PC-9 (cell line): ENCODE data around the gene MMP24. TPM values are rescaled to one million over a fixed set of nuclear protein-coding genes. Genes with fewer than 3 reads are reported as not detected.

ENCODE experiments used
- BruUV-seq: library from RNA; stranded (reverse); fragments of 400-500 nt; replicated peaks from 2 replicates; lab custom pipeline; 2021; lab: Mats Ljungman, UMichigan
- CTCF ChIA-PET: fragments of 300-600 bp; sonication (Branson Sonifier 250); formaldehyde crosslinking; loops from one replicate; lab custom pipeline; 2022; ENCODE audit warnings: antibody characterized with exemption; lab: Charles Lee
- POLR2A ChIA-PET: fragments of 300-600 bp; sonication (Branson Sonifier 250); formaldehyde crosslinking; loops from one replicate; lab custom pipeline; 2022; ENCODE audit warnings: antibody characterized with exemption; ENCODE audit not compliant: unreplicated experiment; lab: Charles Lee
- DNase-seq, 2 experiments: peaks; one replicate each; pipeline versions ENCODE4 v3.0.0 to v3.0.0-alpha.2; 2015 to 2022; ENCODE audit warnings: mixed read lengths in 1 of 2
- H2AFZ ChIP-seq: fragments of 200-600 bp; sonication (generic); 2 replicates; pipeline ENCODE4 v1.8.1; 2017; ENCODE audit warnings: antibody characterized with exemption
- H3F3A ChIP-seq: fragments of 200-600 bp; sonication (generic); 2 replicates; pipeline ENCODE4 v1.8.1; 2017; ENCODE audit warnings: antibody characterized with exemption, mild to moderate bottlenecking, low read depth; ENCODE audit not compliant: insufficient read depth
- H3K27ac ChIP-seq: fragments of 200-600 bp; sonication (generic); 2 replicates; pipeline ENCODE4 v1.6.1; 2016; ENCODE audit warnings: mixed run types
- H3K27me3 ChIP-seq: fragments of 200-600 bp; sonication (generic); 2 replicates; pipeline ENCODE4 v1.6.1; 2016; ENCODE audit warnings: low read depth, mixed run types; ENCODE audit not compliant: insufficient read depth
- H3K36me3 ChIP-seq: fragments of 200-600 bp; sonication (generic); 2 replicates; pipeline ENCODE4 v1.6.1; 2016; ENCODE audit warnings: low read depth, mixed run types
- H3K4me1 ChIP-seq: fragments of 200-600 bp; sonication (generic); replicated peaks from 2 replicates; pipeline ENCODE4 v1.6.1; 2016; ENCODE audit warnings: mixed run types; ENCODE audit not compliant: insufficient read depth
- H3K4me2 ChIP-seq: fragments of 200-600 bp; sonication (generic); 2 replicates; pipeline ENCODE4 v1.6.1; 2017; ENCODE audit warnings: mixed run types
- H3K4me3 ChIP-seq: fragments of 200-600 bp; sonication (generic); 2 replicates; pipeline ENCODE4 v1.6.1; 2016; ENCODE audit warnings: mixed run types
- H3K79me2 ChIP-seq: fragments of 200-600 bp; sonication (generic); 2 replicates; pipeline ENCODE4 v1.6.1; 2017; ENCODE audit warnings: low read depth, mixed run types
- H3K9me2 ChIP-seq: fragments of 200-600 bp; sonication (generic); 2 replicates; pipeline ENCODE4 v1.8.1; 2017; ENCODE audit warnings: mild to moderate bottlenecking; ENCODE audit not compliant: insufficient read depth
- H3K9me3 ChIP-seq: fragments of 200-600 bp; sonication (generic); 2 replicates; pipeline ENCODE4 v1.8.1; 2016; ENCODE audit warnings: low read depth; ENCODE audit not compliant: insufficient read depth
- H4K20me1 ChIP-seq: fragments of 200-600 bp; sonication (generic); 2 replicates; pipeline ENCODE4 v1.8.1; 2017; ENCODE audit not compliant: insufficient read depth
- CTCF ChIP-seq: fragments of 200-600 bp; sonication (generic); conservative IDR thresholded peaks from 2 replicates; pipeline ENCODE4 v1.6.1; 2017; ENCODE audit warnings: mixed run types, antibody characterized with exemption, mild to moderate bottlenecking, moderate library complexity
- EZH2 ChIP-seq: fragments of 200-600 bp; sonication (generic); IDR thresholded peaks from 2 replicates; pipeline ENCODE4 v1.8.0; 2017; ENCODE audit warnings: antibody characterized with exemption, low read depth
- intact Hi-C: fragments of 100-400 bp; cut with micrococcal nuclease; formaldehyde crosslinking; loops from one replicate; pipeline ENCODE4 v1.10.0; 2022; ENCODE audit not compliant: unreplicated experiment
- total RNA-seq: library from RNA; stranded (reverse); gene quantifications from 2 replicates; pipeline ENCODE4 v1.2.3, GENCODE V29; 2021

The MMP24 gene
- total RNA-seq, 1 experiment from 2014 or later, result 0.48 TPM

GRCh38 chr20:35288325-35289060 is 62.0 kb downstream of the MMP24 start:
- Histone ChIP-seq H2AFZ (no peak overlapping the region), H3K4me3 (no peak overlapping the region), H3K36me3 (no peaks in the 10 kb centered on the region; the same call in 1 of the 2 replicates), H3K27me3 (no peaks in the 10 kb centered on the region), H3K4me1 (peaks cover under 1% of the 10 kb centered on the region; the same call in 1 of the 2 replicates), H3K9me2 (no peaks in the 10 kb centered on the region), H3K4me2 (no peak overlapping the region), H4K20me1 (peaks cover 2% of the 10 kb centered on the region; the same call in 1 of the 2 replicates), H3F3A (peaks cover 7% of the 10 kb centered on the region; the same call in 1 of the 2 replicates), H3K27ac (no peak overlapping the region), H3K9me3 (no peaks in the 10 kb centered on the region), H3K79me2 (peaks cover 9% of the 10 kb centered on the region)
- intact Hi-C loops, result no loop called here
- DNase-seq, result no peak
- BruUV-seq, result no TSS peak
- TF ChIP-seq EZH2 (no peak), CTCF (no peak)
- POLR2A ChIA-PET, result interaction anchor here (0.6 kb wide), 1 partner anchor 1719 kb away, joined by 4 read pairs; no protein-coding TSS in a partner anchor
- CTCF ChIA-PET, result interaction anchor here (0.6 kb wide), 1 partner anchor 99 kb away, joined by 4 read pairs; no protein-coding TSS in a partner anchor

- no peaks in the 10 kb centered on the region for H3K36me3 ChIP-seq
- H3K9me3 ChIP-seq, result no peaks in the 10 kb centered on the region
- DNase-seq, result no peak
- no peak overlapping the region for H3K4me2 ChIP-seq
- H3K79me2 ChIP-seq, result no peaks in the 10 kb centered on the region
- ChIA-PET CTCF (interaction anchor here (0.5 to 0.6 kb wide), 2 partner anchors 13 to 97 kb away, joined by 3 to 5 read pairs; no protein-coding TSS in a partner anchor), POLR2A (interaction anchor here (0.6 kb wide), 1 partner anchor 474 kb away, joined by 5 read pairs; no protein-coding TSS in a partner anchor)
- H3F3A ChIP-seq, result no peaks in the 10 kb centered on the region; the same call in 1 of the 2 replicates
- H3K27ac ChIP-seq, result no peak overlapping the region
- H2AFZ ChIP-seq, result no peak overlapping the region
- intact Hi-C loops, result no loop called here
- no TSS peak for BruUV-seq
- no peaks in the 10 kb centered on the region for H3K9me2 ChIP-seq
- H3K4me1 ChIP-seq, result no peaks in the 10 kb centered on the region
- no peaks in the 10 kb centered on the region for H3K27me3 ChIP-seq
- TF ChIP-seq CTCF (no peak), EZH2 (no peak)
- H3K4me3 ChIP-seq, result no peak overlapping the region
- H4K20me1 ChIP-seq, result no peaks in the 10 kb centered on the region
Measured at GRCh38 chr20:35290186-35290886, 63.8 kb downstream of the MMP24 start.

GRCh38 chr20:35290887-35291417 is 64.5 kb downstream of the MMP24 start:
- H3K4me2 ChIP-seq, result no peak overlapping the region
- no TSS peak for BruUV-seq
- DNase-seq, result no peak
- no peaks in the 10 kb centered on the region for H3K9me2 ChIP-seq
- CTCF ChIA-PET, result interaction anchor here (0.5 kb wide), 1 partner anchor 97 kb away, joined by 5 read pairs; no protein-coding TSS in a partner anchor
- intact Hi-C loops, result no loop called here
- H3K27ac ChIP-seq, result no peak overlapping the region
- TF ChIP-seq CTCF, result no peak
- TF ChIP-seq EZH2, result no peak
- H3K4me1 ChIP-seq, result no peaks in the 10 kb centered on the region
- H4K20me1 ChIP-seq, result no peaks in the 10 kb centered on the region
- no peaks in the 10 kb centered on the region; the same call in 1 of the 2 replicates for H3F3A ChIP-seq
- H3K36me3 ChIP-seq, result no peaks in the 10 kb centered on the region
- H3K79me2 ChIP-seq, result no peaks in the 10 kb centered on the region
- no peaks in the 10 kb centered on the region for H3K9me3 ChIP-seq
- no peaks in the 10 kb centered on the region for H3K27me3 ChIP-seq
- H3K4me3 ChIP-seq, result no peak overlapping the region
- no peak overlapping the region for H2AFZ ChIP-seq
- POLR2A ChIA-PET, result interaction anchor here (0.6 kb wide), 1 partner anchor 473 kb away, joined by 5 read pairs; no protein-coding TSS in a partner anchor
